Middle frontal gyrus (tissue), 1 donor: Measurements from ENCODE around the gene OLA1.

Experiments used
- DNase-seq: peaks from one replicate; pipeline ENCODE4 v3.0.0-alpha.2; 2015; ENCODE audit warnings: low spot score; ENCODE audit errors: extremely low spot score

OLA1 gene

GRCh38 chr2:174121612-174122011, 126.7 kb downstream of the OLA1 start:
- no peak for DNase-seq

- DNase-seq, result no peak
These were observed 127.2 kb downstream of the OLA1 start for GRCh38 chr2:174121175-174121574.

- DNase-seq, result no peak
These were observed 128.0 kb downstream of the OLA1 start for GRCh38 chr2:174120346-174120745.

GRCh38 chr2:174117951-174118930, 130.1 kb downstream of the OLA1 start:
- no peak for DNase-seq

- DNase-seq, result no peak
These were observed 136.3 kb downstream of the OLA1 start for GRCh38 chr2:174112073-174112472.

GRCh38 chr2:174108579-174108978, 139.8 kb downstream of the OLA1 start:
- no peak for DNase-seq

- DNase-seq, result no peak
These were observed 141.6 kb downstream of the OLA1 start for GRCh38 chr2:174106736-174107135.

- DNase-seq, result no peak
These were observed 153.8 kb downstream of the OLA1 start for GRCh38 chr2:174094542-174094941.

- DNase-seq, result no peak
These were observed 157.9 kb downstream of the OLA1 start for GRCh38 chr2:174090476-174090875.

GRCh38 chr2:174088706-174089460, 159.4 kb downstream of the OLA1 start:
- no peak for DNase-seq

GRCh38 chr2:174086708-174087107, 161.6 kb downstream of the OLA1 start:
- no peak for DNase-seq

GRCh38 chr2:174085781-174086180, 162.6 kb downstream of the OLA1 start:
- no peak for DNase-seq

- no peak for DNase-seq
These were observed 164.4 kb downstream of the OLA1 start for GRCh38 chr2:174083843-174084458.

- no peak for DNase-seq
These were observed 167.6 kb downstream of the OLA1 start for GRCh38 chr2:174080672-174081121.

GRCh38 chr2:174078275-174078674, 170.1 kb downstream of the OLA1 start:
- no peak for DNase-seq

- DNase-seq, result no peak
These were observed 171.4 kb downstream of the OLA1 start for GRCh38 chr2:174076975-174077374.

- DNase-seq, result no peak
These were observed 172.3 kb downstream of the OLA1 start for GRCh38 chr2:174076040-174076439.

- no peak for DNase-seq
These were observed 173.5 kb downstream of the OLA1 start for GRCh38 chr2:174074831-174075230.

GRCh38 chr2:174072857-174073256, 175.5 kb downstream of the OLA1 start:
- DNase-seq, result no peak

- DNase-seq, result no peak
These were observed 176.3 kb downstream of the OLA1 start for GRCh38 chr2:174072069-174072468.

- DNase-seq, result no peak
These were observed 177.0 kb downstream of the OLA1 start for GRCh38 chr2:174071321-174071720.

- no peak for DNase-seq
These were observed 178.1 kb downstream of the OLA1 start for GRCh38 chr2:174070281-174070680.
